ENCODE results near the gene PRR23E.

Gene PRR23E

DNA sequence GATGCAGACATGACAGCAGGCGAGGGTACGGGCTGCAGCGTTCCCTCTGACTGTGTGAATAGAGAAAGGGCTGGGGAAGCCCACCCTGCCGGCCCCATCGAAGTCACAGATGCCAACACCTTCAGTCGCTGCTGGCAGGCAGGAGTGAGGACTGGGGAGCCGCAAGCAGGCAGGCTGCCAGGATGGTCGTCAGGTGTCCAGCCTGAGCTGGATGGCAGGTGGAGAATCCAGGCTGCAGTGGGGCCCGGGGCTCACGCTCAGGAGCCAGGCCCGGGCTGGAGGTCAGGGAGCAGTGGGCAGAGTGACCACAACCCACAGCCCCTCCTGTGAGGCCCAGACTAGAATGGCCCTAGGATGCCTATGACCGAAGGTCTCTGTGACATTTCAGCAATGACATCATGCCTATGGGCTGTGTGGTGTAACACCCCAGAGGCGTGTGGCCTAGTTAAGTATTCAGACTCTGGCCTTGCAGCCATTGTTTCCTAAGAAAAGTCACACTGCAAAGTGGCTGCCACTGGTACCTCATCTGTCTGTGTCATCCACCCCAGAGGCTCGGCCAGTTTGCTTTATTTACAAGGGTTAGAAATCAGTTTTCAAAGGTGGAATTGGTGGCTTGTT, 15.7 kb downstream of the PRR23E start:
- no peaks in the 10 kb centered on the region for H3K27me3 ChIP-seq (ENCODE audit: insufficient read depth, low read length)
- H3K9ac ChIP-seq (ENCODE audit: low read length) = no peak overlapping the region
- no peak overlapping the region for H3K4me2 ChIP-seq (ENCODE audit: low read length)
- no peaks in the 10 kb centered on the region for H3K9me2 ChIP-seq (ENCODE audit: low read depth, low read length)
- no peak overlapping the region for H2AFZ ChIP-seq (ENCODE audit: low read length)
- H3F3A ChIP-seq (ENCODE audit: insufficient read depth, low read length) = no peaks in the 10 kb centered on the region
- no peaks in the 10 kb centered on the region for H3K79me2 ChIP-seq (ENCODE audit: insufficient read depth, low read length)
- no peaks in the 10 kb centered on the region for H3K4me1 ChIP-seq (ENCODE audit: insufficient read depth, low read length, severe bottlenecking)
- no peaks in the 10 kb centered on the region for H3K9me3 ChIP-seq (ENCODE audit: low read length)
- no peaks in the 10 kb centered on the region for H4K20me1 ChIP-seq (ENCODE audit: insufficient read depth, low read length)
- no peak overlapping the region for H3K4me3 ChIP-seq (ENCODE audit: low read depth, low read length, poor library complexity, severe bottlenecking)
- TF ChIP-seq, protein P1, sequence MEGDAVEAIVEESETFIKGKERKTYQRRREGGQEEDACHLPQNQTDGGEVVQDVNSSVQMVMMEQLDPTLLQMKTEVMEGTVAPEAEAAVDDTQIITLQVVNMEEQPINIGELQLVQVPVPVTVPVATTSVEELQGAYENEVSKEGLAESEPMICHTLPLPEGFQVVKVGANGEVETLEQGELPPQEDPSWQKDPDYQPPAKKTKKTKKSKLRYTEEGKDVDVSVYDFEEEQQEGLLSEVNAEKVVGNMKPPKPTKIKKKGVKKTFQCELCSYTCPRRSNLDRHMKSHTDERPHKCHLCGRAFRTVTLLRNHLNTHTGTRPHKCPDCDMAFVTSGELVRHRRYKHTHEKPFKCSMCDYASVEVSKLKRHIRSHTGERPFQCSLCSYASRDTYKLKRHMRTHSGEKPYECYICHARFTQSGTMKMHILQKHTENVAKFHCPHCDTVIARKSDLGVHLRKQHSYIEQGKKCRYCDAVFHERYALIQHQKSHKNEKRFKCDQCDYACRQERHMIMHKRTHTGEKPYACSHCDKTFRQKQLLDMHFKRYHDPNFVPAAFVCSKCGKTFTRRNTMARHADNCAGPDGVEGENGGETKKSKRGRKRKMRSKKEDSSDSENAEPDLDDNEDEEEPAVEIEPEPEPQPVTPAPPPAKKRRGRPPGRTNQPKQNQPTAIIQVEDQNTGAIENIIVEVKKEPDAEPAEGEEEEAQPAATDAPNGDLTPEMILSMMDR (IDR thresholded peaks at IDR 0.05; ENCODE audit: low read length) = no peak
- no peak for TF ChIP-seq EZH2 (IDR thresholded peaks at IDR 0.05; ENCODE audit: borderline replicate concordance, low read length)
- H3K27ac ChIP-seq (ENCODE audit: low read depth, low read length, poor library complexity, severe bottlenecking) = no peak overlapping the region
- no peaks in the 10 kb centered on the region for H3K36me3 ChIP-seq (ENCODE audit: insufficient read depth, low read length)

GRCh38 chr3:127209155-127209839, 16.4 kb downstream of the PRR23E start:
- no peak for TF ChIP-seq EZH2 (IDR thresholded peaks at IDR 0.05; ENCODE audit: borderline replicate concordance, low read length)
- Histone ChIP-seq H3K9me3 (ENCODE audit: low read length) (no peaks in the 10 kb centered on the region), H2AFZ (ENCODE audit: low read length) (no peak overlapping the region), H3K27ac (ENCODE audit: low read depth, low read length, poor library complexity, severe bottlenecking) (no peak overlapping the region), H3K79me2 (ENCODE audit: insufficient read depth, low read length) (no peaks in the 10 kb centered on the region), H3K9me2 (ENCODE audit: low read depth, low read length) (no peaks in the 10 kb centered on the region), H3K27me3 (ENCODE audit: insufficient read depth, low read length) (no peaks in the 10 kb centered on the region), H4K20me1 (ENCODE audit: insufficient read depth, low read length) (no peaks in the 10 kb centered on the region), H3K4me3 (ENCODE audit: low read depth, low read length, poor library complexity, severe bottlenecking) (no peak overlapping the region), H3F3A (ENCODE audit: insufficient read depth, low read length) (no peaks in the 10 kb centered on the region), H3K36me3 (ENCODE audit: insufficient read depth, low read length) (no peaks in the 10 kb centered on the region), H3K4me2 (ENCODE audit: low read length) (no peak overlapping the region), H3K9ac (ENCODE audit: low read length) (no peak overlapping the region), H3K4me1 (ENCODE audit: insufficient read depth, low read length, severe bottlenecking) (no peaks in the 10 kb centered on the region)

- H3K79me2 ChIP-seq (ENCODE audit: insufficient read depth, low read length) = no peaks in the 10 kb centered on the region
- no peaks in the 10 kb centered on the region for H4K20me1 ChIP-seq (ENCODE audit: insufficient read depth, low read length)
- no peak overlapping the region for H2AFZ ChIP-seq (ENCODE audit: low read length)
- H3K9ac ChIP-seq (ENCODE audit: low read length) = no peak overlapping the region
- H3K4me2 ChIP-seq (ENCODE audit: low read length) = no peak overlapping the region
- TF ChIP-seq, protein P1 (IDR thresholded peaks at IDR 0.05; ENCODE audit: low read length) = no peak
- no peak for TF ChIP-seq EZH2 (IDR thresholded peaks at IDR 0.05; ENCODE audit: borderline replicate concordance, low read length)
- H3K4me3 ChIP-seq (ENCODE audit: low read depth, low read length, poor library complexity, severe bottlenecking) = no peak overlapping the region
- H3K27me3 ChIP-seq (ENCODE audit: insufficient read depth, low read length) = no peaks in the 10 kb centered on the region
- no peaks in the 10 kb centered on the region for H3K36me3 ChIP-seq (ENCODE audit: insufficient read depth, low read length)
- no peaks in the 10 kb centered on the region for H3K4me1 ChIP-seq (ENCODE audit: insufficient read depth, low read length, severe bottlenecking)
- H3K9me2 ChIP-seq (ENCODE audit: low read depth, low read length) = no peaks in the 10 kb centered on the region
- H3K9me3 ChIP-seq (ENCODE audit: low read length) = no peaks in the 10 kb centered on the region
- H3F3A ChIP-seq (ENCODE audit: insufficient read depth, low read length) = no peaks in the 10 kb centered on the region
- H3K27ac ChIP-seq (ENCODE audit: low read depth, low read length, poor library complexity, severe bottlenecking) = no peak overlapping the region
These were observed 17.1 kb downstream of the PRR23E start for GRCh38 chr3:127209840-127210653.

All from OCI-LY1 (cell line).